OCI-LY7 (cell line): Measurements from ENCODE around the gene SLC22A1. TPM values are rescaled to one million over a fixed set of nuclear protein-coding genes. Genes with fewer than 3 reads are reported as not detected.

ENCODE experiments used
- BruUV-seq: library from RNA; stranded (reverse); fragments of 400-500 nt; replicated peaks from 2 replicates; lab custom pipeline; 2021; lab: Mats Ljungman, UMichigan
- CTCF ChIA-PET: fragments of 300-600 bp; sonication (Branson Sonifier 250); formaldehyde crosslinking; loops from one replicate; lab custom pipeline; 2022; ENCODE audit warnings: antibody characterized with exemption; ENCODE audit not compliant: unreplicated experiment; lab: Charles Lee
- POLR2A ChIA-PET: fragments of 300-600 bp; sonication (Branson Sonifier 250); formaldehyde crosslinking; loops from one replicate; lab custom pipeline; 2022; ENCODE audit warnings: antibody characterized with exemption; lab: Charles Lee
- DNase-seq: peaks from one replicate; pipeline ENCODE4 v3.0.0-alpha.2; 2015; ENCODE audit warnings: low spot score
- H2AFZ ChIP-seq: fragments of 200-600 bp; sonication (generic), shearing (Covaris generic); 2 replicates; pipeline ENCODE4 v1.6.1; 2014; ENCODE audit warnings: mild to moderate bottlenecking, antibody characterized with exemption, low read length, moderate library complexity
- H3K27ac ChIP-seq: fragments of 200-600 bp; sonication (generic); 2 replicates; pipeline ENCODE4 v1.5.1; 2014; ENCODE audit warnings: mixed run types, low read depth, mild to moderate bottlenecking, moderate library complexity, low read length, inconsistent platforms; ENCODE audit not compliant: poor library complexity, severe bottlenecking
- H3K36me3 ChIP-seq: fragments of 200-600 bp; sonication (generic); 2 replicates; pipeline ENCODE4 v1.6.1; 2014; ENCODE audit warnings: mild to moderate bottlenecking, antibody characterized with exemption, low read length, moderate library complexity, mixed read lengths; ENCODE audit not compliant: insufficient read depth
- H3K4me1 ChIP-seq: fragments of 200-600 bp; sonication (generic); 2 replicates; pipeline ENCODE4 v1.5.1; 2014; ENCODE audit warnings: mild to moderate bottlenecking, low read length; ENCODE audit not compliant: insufficient read depth, poor library complexity, severe bottlenecking
- H3K4me2 ChIP-seq: fragments of 200-600 bp; sonication (generic); 2 replicates; pipeline ENCODE4 v1.6.1; 2014; ENCODE audit warnings: mild to moderate bottlenecking, low read length
- H3K4me3 ChIP-seq: fragments of 200-600 bp; sonication (generic); 2 replicates; pipeline ENCODE4 v1.5.1; 2014; ENCODE audit warnings: mild to moderate bottlenecking, low read depth, low read length; ENCODE audit not compliant: poor library complexity, severe bottlenecking
- H3K79me2 ChIP-seq: fragments of 200-600 bp; sonication (generic); 2 replicates; pipeline ENCODE4 v1.6.1; 2016; ENCODE audit warnings: low read depth, mild to moderate bottlenecking, low read length, moderate library complexity, mixed read lengths; ENCODE audit not compliant: insufficient read depth
- H3K9me2 ChIP-seq: fragments of 200-600 bp; sonication (generic); 2 replicates; pipeline ENCODE4 v1.6.1; 2016; ENCODE audit warnings: mild to moderate bottlenecking, low read length, mixed read lengths; ENCODE audit not compliant: insufficient read depth
- H3K9me3 ChIP-seq: fragments of 200-600 bp; sonication (generic); 2 replicates; pipeline ENCODE4 v1.6.1; 2014; ENCODE audit warnings: mild to moderate bottlenecking, mixed run types, low read length, mixed read lengths
- H4K20me1 ChIP-seq: fragments of 200-600 bp; sonication (generic); 2 replicates; pipeline ENCODE4 v1.6.1; 2014; ENCODE audit warnings: mild to moderate bottlenecking, antibody characterized with exemption, low read length, moderate library complexity, mixed read lengths; ENCODE audit not compliant: insufficient read depth
- EZH2phosphoT487 ChIP-seq: fragments of 200-600 bp; sonication (generic); IDR thresholded peaks from 2 replicates; pipeline ENCODE4 v1.6.1; 2018; ENCODE audit warnings: low read depth, borderline replicate concordance, mild to moderate bottlenecking, mixed run types, antibody characterized with exemption, low read length, moderate library complexity, mixed read lengths
- intact Hi-C: fragments of 100-400 bp; cut with micrococcal nuclease; formaldehyde crosslinking; loops from one replicate; pipeline ENCODE4 v1.10.0; 2022; ENCODE audit not compliant: unreplicated experiment
- total RNA-seq, 2 experiments: library from RNA; depleted of rRNA in 1 of 2; stranded (reverse); fragments of >200 nt in 1 of 2; shearing (Covaris generic) in 1 of 2; gene quantifications; 2 replicates each; pipeline ENCODE4 v1.2.3, GENCODE V29; 2014 to 2022
- TF ChIP-seq, protein P1 (sequence below): fragments of 200-600 bp; sonication (generic); conservative IDR thresholded peaks from 2 replicates; pipeline ENCODE4 v1.5.1; 2014; ENCODE audit warnings: mild to moderate bottlenecking, antibody characterized with exemption, low read length, moderate library complexity, mixed read lengths

Gene SLC22A1
- total RNA-seq, 2 experiments from 2014 or later = not detected

DNA sequence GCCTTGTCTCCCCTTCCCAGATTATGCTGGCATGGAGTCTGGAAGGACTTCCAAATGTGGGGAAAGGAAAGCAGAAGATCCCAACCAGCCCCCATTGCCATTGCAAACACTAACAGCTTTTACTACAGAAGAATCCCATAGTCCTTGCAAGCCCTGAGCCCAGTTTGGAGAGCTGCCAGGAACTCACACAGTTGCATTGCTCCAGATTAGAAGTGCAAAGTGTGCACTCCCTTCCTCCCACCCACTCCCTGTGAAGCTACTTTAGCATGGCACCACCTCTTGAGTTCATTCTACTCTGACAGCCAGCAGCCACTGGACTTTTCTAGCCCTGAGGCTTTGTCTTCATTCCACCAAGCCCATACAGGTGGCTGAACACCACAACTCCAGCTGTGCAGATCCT, 69.4 kb downstream of the SLC22A1 start:
- Histone ChIP-seq H3K9me3 (peaks cover 5% of the 10 kb centered on the region; the same call in 1 of the 2 replicates), H3K4me2 (no peak overlapping the region), H3K27ac (no peak overlapping the region), H4K20me1 (no peaks in the 10 kb centered on the region), H3K4me1 (no peaks in the 10 kb centered on the region), H3K4me3 (no peak overlapping the region), H3K9me2 (no peaks in the 10 kb centered on the region), H2AFZ (no peak overlapping the region), H3K36me3 (no peaks in the 10 kb centered on the region), H3K79me2 (no peaks in the 10 kb centered on the region)
- TF ChIP-seq, protein P1, sequence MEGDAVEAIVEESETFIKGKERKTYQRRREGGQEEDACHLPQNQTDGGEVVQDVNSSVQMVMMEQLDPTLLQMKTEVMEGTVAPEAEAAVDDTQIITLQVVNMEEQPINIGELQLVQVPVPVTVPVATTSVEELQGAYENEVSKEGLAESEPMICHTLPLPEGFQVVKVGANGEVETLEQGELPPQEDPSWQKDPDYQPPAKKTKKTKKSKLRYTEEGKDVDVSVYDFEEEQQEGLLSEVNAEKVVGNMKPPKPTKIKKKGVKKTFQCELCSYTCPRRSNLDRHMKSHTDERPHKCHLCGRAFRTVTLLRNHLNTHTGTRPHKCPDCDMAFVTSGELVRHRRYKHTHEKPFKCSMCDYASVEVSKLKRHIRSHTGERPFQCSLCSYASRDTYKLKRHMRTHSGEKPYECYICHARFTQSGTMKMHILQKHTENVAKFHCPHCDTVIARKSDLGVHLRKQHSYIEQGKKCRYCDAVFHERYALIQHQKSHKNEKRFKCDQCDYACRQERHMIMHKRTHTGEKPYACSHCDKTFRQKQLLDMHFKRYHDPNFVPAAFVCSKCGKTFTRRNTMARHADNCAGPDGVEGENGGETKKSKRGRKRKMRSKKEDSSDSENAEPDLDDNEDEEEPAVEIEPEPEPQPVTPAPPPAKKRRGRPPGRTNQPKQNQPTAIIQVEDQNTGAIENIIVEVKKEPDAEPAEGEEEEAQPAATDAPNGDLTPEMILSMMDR = no peak
- TF ChIP-seq EZH2phosphoT487 = no peak
- DNase-seq = no peak
- ChIA-PET POLR2A (interaction anchor here (0.5 kb wide), 1 partner anchor 311 kb away, joined by 3 read pairs; no protein-coding TSS in a partner anchor), CTCF (no interaction called here)
- no TSS peak for BruUV-seq
- intact Hi-C loops = no loop called here

DNA sequence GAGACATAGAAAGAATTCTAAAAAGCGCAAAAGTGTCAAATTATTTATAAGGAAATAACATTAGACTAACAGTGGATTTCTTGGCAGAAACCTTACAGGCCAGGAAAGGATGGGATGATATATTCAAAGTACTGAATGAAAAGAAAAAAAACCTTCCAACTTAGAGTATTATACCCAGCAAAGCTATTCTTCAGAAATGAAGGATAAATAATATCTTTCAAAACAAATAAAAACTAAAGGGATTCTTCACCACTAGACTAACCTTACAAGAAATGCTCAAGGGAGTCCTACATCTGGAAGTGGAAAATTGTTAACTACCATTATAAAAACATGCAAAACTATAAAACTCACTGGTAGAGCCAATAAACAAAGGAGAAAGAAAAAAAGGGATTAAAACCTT, 71.2 kb downstream of the SLC22A1 start:
- no peak overlapping the region for H3K27ac ChIP-seq
- H3K4me1 ChIP-seq = no peaks in the 10 kb centered on the region
- H3K4me2 ChIP-seq = no peak overlapping the region
- H3K9me3 ChIP-seq = peaks cover 5% of the 10 kb centered on the region; the same call in 1 of the 2 replicates
- DNase-seq = no peak
- H3K4me3 ChIP-seq = no peak overlapping the region
- H3K9me2 ChIP-seq = no peaks in the 10 kb centered on the region
- H3K79me2 ChIP-seq = no peaks in the 10 kb centered on the region
- no peaks in the 10 kb centered on the region for H3K36me3 ChIP-seq
- intact Hi-C loops = no loop called here
- no TSS peak for BruUV-seq
- H2AFZ ChIP-seq = no peak overlapping the region
- no peak for TF ChIP-seq EZH2phosphoT487
- TF ChIP-seq, protein P1 = no peak
- CTCF ChIA-PET = no interaction called here
- H4K20me1 ChIP-seq = no peaks in the 10 kb centered on the region
- POLR2A ChIA-PET = no interaction called here

DNA sequence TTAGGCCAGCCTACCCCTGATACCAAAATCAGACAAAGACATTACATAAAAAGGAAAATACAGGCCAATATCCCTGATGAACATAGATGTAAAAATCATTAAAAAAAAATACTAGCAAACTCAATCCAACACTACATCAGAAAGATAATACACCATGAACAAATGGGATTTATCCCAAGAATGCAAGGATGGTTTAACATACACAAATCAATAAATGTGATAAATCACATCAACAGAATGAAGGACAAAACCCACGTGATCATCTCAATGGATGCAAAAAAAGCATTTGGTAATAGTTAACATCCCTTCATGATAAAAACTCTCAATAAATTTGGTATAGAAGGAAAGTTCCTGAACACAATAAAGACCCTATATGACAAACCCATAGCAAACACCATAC, 73.2 kb downstream of the SLC22A1 start:
- CTCF ChIA-PET = no interaction called here

More for the DNA sequence above, 73.2 kb downstream of the SLC22A1 start:
- H3K9me2 ChIP-seq = no peaks in the 10 kb centered on the region
- intact Hi-C loops = no loop called here
- no peak overlapping the region for H3K4me2 ChIP-seq
- no TSS peak for BruUV-seq
- POLR2A ChIA-PET = no interaction called here
- TF ChIP-seq EZH2phosphoT487 = no peak
- TF ChIP-seq, protein P1 = no peak
- no peak overlapping the region for H2AFZ ChIP-seq
- no peak overlapping the region for H3K4me3 ChIP-seq
- H3K9me3 ChIP-seq = peaks cover 5% of the 10 kb centered on the region; the same call in 1 of the 2 replicates
- no peak overlapping the region for H3K27ac ChIP-seq
- H3K36me3 ChIP-seq = no peaks in the 10 kb centered on the region
- no peaks in the 10 kb centered on the region for H3K79me2 ChIP-seq
- no peaks in the 10 kb centered on the region for H3K4me1 ChIP-seq
- DNase-seq = no peak
- no peaks in the 10 kb centered on the region for H4K20me1 ChIP-seq
